Progenitor cell of endocrine pancreas (in vitro differentiated cells): ENCODE results near the gene FOXN3. TPM values are rescaled to one million over a fixed set of nuclear protein-coding genes. Genes with fewer than 3 reads are reported as not detected.

ENCODE experiments used
- DNase-seq: peaks from one replicate; pipeline ENCODE4 v3.0.0; 2021; ENCODE audit warnings: low spot score; ENCODE audit not compliant: unreplicated experiment
- H3K27ac Mint-ChIP-seq: 2 replicates; pipeline ENCODE4 v1.8.0; 2021; ENCODE audit warnings: mild to moderate bottlenecking, moderate library complexity, mixed read lengths
- H3K27me3 Mint-ChIP-seq: 2 replicates; pipeline ENCODE4 v1.8.0; 2021; ENCODE audit warnings: mixed read lengths
- H3K36me3 Mint-ChIP-seq: 2 replicates; pipeline ENCODE4 v1.8.0; 2022; ENCODE audit warnings: mixed read lengths; ENCODE audit not compliant: insufficient read depth
- H3K4me1 Mint-ChIP-seq: 2 replicates; pipeline ENCODE4 v1.8.0; 2021; ENCODE audit warnings: low read depth, mixed read lengths
- H3K4me3 Mint-ChIP-seq: 2 replicates; pipeline ENCODE4 v1.8.0; 2021; ENCODE audit warnings: low read depth, mild to moderate bottlenecking, moderate library complexity, mixed read lengths
- H3K9me3 Mint-ChIP-seq: 2 replicates; pipeline ENCODE4 v1.8.0; 2021; ENCODE audit warnings: low read depth, mixed read lengths
- total RNA-seq: library from RNA; stranded (reverse); gene quantifications from 2 replicates; pipeline ENCODE4 v1.2.1, GENCODE V29; 2021
- TF ChIP-seq, protein P1 (sequence below): fragments of 200-600 bp; sonication (generic); IDR thresholded peaks from one replicate; pipeline ENCODE4 v1.5.0; 2021; ENCODE audit warnings: antibody characterized with exemption, mild to moderate bottlenecking; ENCODE audit not compliant: unreplicated experiment

The FOXN3 gene
- total RNA-seq, 1 donor from 2014 or later, result 25.8 TPM

DNA sequence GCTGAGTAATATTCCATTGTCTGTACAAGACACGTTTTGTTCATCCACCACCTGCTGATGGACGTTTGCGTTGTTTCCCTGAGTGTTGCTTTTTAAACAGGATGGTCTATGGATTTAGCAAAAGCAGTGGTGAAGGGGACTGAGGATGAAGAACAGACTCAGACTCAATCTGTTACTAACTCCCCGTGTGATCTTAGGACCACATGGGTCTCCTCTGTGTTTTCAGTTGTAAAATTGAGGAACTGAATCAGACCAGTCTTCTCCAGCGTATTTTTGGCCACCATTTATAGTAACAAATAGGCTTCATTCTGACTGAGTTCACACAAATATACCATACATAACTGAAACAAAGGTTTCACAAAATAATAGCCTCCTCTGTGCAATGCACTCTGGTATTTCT lies 85.6 kb downstream of the FOXN3 start:
- peaks cover 4% of the 10 kb centered on the region for H3K4me1 Mint-ChIP-seq
- peaks cover 60% of the 10 kb centered on the region for H3K27me3 Mint-ChIP-seq
- TF ChIP-seq, protein P1, sequence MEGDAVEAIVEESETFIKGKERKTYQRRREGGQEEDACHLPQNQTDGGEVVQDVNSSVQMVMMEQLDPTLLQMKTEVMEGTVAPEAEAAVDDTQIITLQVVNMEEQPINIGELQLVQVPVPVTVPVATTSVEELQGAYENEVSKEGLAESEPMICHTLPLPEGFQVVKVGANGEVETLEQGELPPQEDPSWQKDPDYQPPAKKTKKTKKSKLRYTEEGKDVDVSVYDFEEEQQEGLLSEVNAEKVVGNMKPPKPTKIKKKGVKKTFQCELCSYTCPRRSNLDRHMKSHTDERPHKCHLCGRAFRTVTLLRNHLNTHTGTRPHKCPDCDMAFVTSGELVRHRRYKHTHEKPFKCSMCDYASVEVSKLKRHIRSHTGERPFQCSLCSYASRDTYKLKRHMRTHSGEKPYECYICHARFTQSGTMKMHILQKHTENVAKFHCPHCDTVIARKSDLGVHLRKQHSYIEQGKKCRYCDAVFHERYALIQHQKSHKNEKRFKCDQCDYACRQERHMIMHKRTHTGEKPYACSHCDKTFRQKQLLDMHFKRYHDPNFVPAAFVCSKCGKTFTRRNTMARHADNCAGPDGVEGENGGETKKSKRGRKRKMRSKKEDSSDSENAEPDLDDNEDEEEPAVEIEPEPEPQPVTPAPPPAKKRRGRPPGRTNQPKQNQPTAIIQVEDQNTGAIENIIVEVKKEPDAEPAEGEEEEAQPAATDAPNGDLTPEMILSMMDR, result no peak

DNA sequence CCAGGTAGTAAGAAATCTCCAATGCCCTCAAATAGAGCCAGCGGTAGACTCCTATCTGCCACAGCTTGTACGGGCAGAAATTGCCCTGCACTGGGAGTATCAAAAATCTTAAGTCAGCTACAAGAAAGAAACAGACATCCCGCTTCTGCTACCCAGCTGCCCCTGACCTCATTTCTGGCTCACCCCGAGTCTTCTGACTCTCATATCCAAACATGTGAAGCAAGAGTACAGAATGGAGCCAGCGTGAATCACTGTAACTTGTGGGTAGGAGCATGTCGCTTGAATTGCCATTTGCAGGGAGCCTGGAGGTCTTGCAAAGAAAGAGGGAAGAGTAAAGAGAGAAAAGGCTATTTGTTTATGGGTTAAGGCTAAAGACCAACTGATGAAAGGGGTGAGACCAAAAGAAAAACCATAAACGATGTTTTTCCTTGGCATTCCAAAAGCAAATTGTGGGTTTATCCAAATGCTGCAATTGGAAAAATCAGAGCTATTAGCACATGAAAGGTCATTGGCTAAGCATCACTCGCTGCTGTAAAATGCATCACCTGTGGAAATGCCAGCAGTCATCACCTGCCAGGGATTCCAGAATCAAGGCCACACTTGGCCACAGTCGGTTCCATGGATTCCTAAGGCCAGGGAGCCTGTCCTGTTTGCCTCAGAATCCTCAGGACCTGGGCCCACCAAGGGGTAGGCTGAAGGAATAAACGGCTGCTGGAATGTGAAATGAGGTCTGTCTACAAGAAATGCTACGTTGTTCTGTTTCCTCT lies 86.6 kb downstream of the FOXN3 start:
- H3K9me3 Mint-ChIP-seq, result no peaks in the 10 kb centered on the region
- peaks cover 3% of the 10 kb centered on the region for H3K36me3 Mint-ChIP-seq
- peaks cover 9% of the 10 kb centered on the region for H3K4me1 Mint-ChIP-seq
- TF ChIP-seq, protein P1, result no peak
- H3K27me3 Mint-ChIP-seq, result peaks cover 60% of the 10 kb centered on the region
- H3K4me3 Mint-ChIP-seq, result no peak overlapping the region
- no peak for DNase-seq
- no peak overlapping the region for H3K27ac Mint-ChIP-seq

More for the DNA sequence above, 85.6 kb downstream of the FOXN3 start:
- no peaks in the 10 kb centered on the region for H3K9me3 Mint-ChIP-seq
- peaks cover 3% of the 10 kb centered on the region for H3K36me3 Mint-ChIP-seq
- DNase-seq, result no peak
- no peak overlapping the region for H3K4me3 Mint-ChIP-seq
- H3K27ac Mint-ChIP-seq, result no peak overlapping the region

- DNase-seq, result no peak
- TF ChIP-seq, protein P1, result no peak
- Mint-ChIP-seq H3K9me3 (no peaks in the 10 kb centered on the region), H3K36me3 (peaks cover 2% of the 10 kb centered on the region), H3K27me3 (peaks cover 57% of the 10 kb centered on the region), H3K27ac (no peak overlapping the region), H3K4me1 (peaks cover 9% of the 10 kb centered on the region), H3K4me3 (no peak overlapping the region)
Measured at GRCh38 chr14:89327771-89328212, 89.2 kb downstream of the FOXN3 start.

DNA sequence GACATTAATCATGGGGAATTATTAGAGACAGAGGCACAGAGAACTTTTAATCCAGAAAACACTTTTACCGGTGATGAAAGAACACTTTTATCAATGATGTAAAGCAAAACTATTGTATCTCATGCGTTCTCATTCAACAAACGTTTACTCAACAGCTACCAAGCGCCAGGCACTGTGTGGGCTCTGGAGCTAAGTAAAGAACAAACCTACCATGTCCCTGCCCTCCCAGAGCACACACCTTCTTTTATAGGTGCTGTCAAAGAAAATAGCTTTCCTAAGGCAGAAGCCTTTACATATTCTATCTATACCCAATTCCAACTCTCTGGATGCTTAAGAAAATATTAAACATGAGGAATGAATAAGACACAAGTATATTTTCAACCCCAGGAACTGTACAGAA lies 91.1 kb downstream of the FOXN3 start:
- Mint-ChIP-seq H3K4me3 (no peak overlapping the region), H3K36me3 (peaks cover 1% of the 10 kb centered on the region), H3K27me3 (peaks cover 48% of the 10 kb centered on the region), H3K4me1 (peaks cover 9% of the 10 kb centered on the region), H3K27ac (no peak overlapping the region), H3K9me3 (no peaks in the 10 kb centered on the region)
- no peak for DNase-seq
- TF ChIP-seq, protein P1, result no peak

DNA sequence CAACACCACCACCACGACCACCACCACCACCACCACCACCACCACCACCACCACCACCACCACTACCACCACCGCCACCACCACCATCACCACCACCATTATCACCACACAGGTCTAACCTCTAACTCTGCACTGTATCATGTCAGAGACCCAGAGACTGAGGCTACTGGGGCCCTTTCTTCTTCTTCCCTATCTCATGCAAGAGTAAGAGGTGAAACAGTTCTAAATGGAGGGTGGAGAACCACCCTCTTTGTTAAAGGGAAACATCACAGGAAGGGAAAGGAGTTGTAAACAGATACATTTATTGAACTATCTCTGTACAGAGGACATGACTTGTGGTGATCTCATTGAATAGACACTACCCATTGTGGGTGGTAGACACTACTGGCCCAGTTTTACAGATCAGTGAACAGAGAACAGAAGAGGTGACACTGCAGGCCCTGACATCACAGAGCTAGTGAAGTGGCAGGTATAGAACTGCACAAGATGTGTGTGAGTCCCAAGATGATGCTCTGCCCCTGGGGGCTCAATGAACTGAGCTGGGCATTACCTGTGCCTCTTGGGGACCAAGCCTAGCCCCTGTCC lies 91.6 kb downstream of the FOXN3 start:
- TF ChIP-seq, protein P1, result no peak
- Mint-ChIP-seq H3K36me3 (peaks cover 1% of the 10 kb centered on the region), H3K4me3 (no peak overlapping the region), H3K9me3 (no peaks in the 10 kb centered on the region), H3K4me1 (peaks cover 9% of the 10 kb centered on the region), H3K27ac (no peak overlapping the region), H3K27me3 (peaks cover 45% of the 10 kb centered on the region)
- DNase-seq, result no peak
